Measurements from ENCODE around the gene AGPAT1. TPM values are rescaled to one million over a fixed set of nuclear protein-coding genes. Genes with fewer than 3 reads are reported as not detected.

AGPAT1 gene
- polyA plus RNA-seq, 1 experiment, result 158 TPM

DNA sequence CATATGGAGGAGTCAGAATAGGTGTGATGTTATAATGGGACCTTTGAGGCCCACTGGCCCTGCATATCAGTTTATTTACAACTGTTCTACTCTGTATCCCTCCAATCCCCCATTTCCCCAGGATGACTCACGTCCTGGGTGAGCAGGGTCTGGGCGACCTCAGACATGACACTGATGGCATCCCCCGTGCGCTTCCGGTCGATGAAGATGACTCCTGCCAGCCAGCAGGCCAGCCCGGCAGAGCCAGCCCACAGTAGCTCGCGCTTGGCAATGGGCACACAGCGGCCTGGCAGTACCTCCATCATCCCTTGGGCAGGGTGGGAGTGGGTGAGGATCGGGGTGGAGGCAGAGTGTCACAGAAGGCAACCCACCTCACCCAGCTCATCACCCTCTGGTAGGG lies 5.6 kb downstream of the AGPAT1 start:
- no peak overlapping the region for H3K4me3 ChIP-seq (ENCODE audit: low read depth, low read length)
- POLR2A ChIA-PET, result no interaction called here
- no peaks in the 10 kb centered on the region for H3K27me3 ChIP-seq (ENCODE audit: control insufficient read depth, insufficient read depth, low read length)
- peaks cover 33% of the 10 kb centered on the region for H3K36me3 ChIP-seq (ENCODE audit: control insufficient read depth, insufficient read depth, low read length)
- CTCF ChIA-PET, result no interaction called here
- DNase-seq (ENCODE audit: low read depth), result no peak
- TF ChIP-seq, protein P1, sequence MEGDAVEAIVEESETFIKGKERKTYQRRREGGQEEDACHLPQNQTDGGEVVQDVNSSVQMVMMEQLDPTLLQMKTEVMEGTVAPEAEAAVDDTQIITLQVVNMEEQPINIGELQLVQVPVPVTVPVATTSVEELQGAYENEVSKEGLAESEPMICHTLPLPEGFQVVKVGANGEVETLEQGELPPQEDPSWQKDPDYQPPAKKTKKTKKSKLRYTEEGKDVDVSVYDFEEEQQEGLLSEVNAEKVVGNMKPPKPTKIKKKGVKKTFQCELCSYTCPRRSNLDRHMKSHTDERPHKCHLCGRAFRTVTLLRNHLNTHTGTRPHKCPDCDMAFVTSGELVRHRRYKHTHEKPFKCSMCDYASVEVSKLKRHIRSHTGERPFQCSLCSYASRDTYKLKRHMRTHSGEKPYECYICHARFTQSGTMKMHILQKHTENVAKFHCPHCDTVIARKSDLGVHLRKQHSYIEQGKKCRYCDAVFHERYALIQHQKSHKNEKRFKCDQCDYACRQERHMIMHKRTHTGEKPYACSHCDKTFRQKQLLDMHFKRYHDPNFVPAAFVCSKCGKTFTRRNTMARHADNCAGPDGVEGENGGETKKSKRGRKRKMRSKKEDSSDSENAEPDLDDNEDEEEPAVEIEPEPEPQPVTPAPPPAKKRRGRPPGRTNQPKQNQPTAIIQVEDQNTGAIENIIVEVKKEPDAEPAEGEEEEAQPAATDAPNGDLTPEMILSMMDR (IDR thresholded peaks at IDR 0.05; ENCODE audit: insufficient read depth, low read depth, low read length), result no peak

DNA sequence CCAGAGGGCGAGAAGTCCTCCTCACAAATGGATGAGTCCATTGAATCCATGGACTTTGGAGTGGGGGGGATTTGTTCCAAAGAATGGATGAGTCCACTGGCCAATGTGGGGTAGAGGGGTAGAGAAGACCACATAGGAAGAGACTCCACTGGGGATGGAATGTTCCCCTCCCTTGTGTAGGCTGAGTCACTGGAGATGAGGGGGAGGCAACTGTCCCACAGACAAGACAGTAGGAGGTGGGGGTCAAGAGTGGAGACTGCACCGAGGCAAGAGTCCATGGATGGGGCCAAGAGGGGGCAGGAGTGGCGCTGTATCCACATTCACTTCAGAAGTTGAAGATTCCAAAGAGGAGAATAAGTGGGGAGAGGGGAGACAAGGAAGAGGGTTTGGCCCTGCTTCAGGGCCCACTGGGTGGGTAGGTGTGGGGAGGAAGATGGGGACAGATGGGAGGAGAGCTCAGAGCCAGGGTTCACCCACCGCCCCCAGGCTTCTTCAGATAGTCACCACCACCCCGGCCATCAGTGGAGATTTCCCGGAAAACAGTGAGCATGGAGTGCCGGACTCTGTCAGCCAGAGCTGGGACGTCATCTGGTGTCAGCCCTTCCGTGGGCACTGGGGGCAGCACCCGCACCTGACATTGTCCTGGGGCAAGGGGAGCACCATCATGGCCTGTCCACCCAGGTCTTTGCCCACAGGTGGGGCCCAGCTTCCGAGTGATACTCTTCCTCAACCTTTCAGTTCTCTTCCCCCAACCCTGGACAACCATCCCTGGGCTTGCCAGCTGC lies 6.9 kb downstream of the AGPAT1 start:
- TF ChIP-seq, protein P1 (IDR thresholded peaks at IDR 0.05; ENCODE audit: insufficient read depth, low read depth, low read length), result no peak
- ChIA-PET POLR2A (no interaction called here), CTCF (no interaction called here)
- DNase-seq (ENCODE audit: low read depth), result no peak
- no peak overlapping the region for H3K4me3 ChIP-seq (ENCODE audit: low read depth, low read length)
- peaks cover 33% of the 10 kb centered on the region for H3K36me3 ChIP-seq (ENCODE audit: control insufficient read depth, insufficient read depth, low read length)
- H3K27me3 ChIP-seq (ENCODE audit: control insufficient read depth, insufficient read depth, low read length), result no peaks in the 10 kb centered on the region

DNA sequence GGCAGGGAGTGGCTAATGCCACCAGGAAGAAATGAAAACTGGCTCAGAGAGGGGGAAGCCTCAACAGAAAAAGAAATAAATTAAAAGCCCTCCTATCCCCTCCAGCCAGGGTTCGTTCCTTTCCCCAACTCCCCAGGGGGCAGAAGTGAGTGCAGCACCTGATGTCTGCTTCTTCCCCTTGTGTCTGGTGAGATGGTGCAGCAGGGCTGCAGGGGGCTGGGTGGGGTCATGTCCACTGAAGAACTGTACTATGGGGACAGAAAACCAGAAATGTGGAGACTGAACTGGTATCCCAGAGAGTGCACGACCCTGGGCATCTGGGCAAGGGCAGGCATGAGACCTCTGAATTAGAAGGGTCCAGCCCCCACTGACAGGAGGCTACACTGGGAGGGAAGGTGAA lies 7.5 kb downstream of the AGPAT1 start:
- TF ChIP-seq, protein P1 (IDR thresholded peaks at IDR 0.05; ENCODE audit: insufficient read depth, low read depth, low read length), result no peak

DNA sequence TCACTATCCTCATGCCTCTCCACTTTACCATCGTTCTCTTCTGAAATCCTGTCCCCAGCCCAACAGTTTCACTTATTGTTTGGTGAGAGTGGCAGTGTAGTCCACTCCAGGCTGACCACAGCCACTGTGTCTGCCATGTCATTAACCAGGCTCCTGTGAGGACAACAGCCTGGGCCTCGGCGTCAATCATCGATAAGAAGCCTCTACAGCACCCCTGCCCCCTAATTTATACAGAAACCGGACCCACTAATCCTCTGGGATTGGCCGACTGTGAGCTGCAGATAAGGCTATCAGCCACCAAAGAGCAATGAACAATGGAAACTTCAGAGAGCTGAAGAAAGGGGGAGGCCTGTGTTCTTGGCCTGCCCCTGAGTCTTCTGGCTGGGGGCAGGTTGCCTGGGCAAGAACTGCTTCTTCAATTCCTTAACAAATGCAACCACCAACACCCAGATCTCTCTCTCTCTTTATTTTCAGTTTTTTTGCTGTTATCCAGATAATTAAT lies 8.1 kb downstream of the AGPAT1 start:
- DNase-seq (ENCODE audit: low read depth), result no peak
- no peaks in the 10 kb centered on the region for H3K27me3 ChIP-seq (ENCODE audit: control insufficient read depth, insufficient read depth, low read length)
- H3K4me3 ChIP-seq (ENCODE audit: low read depth, low read length), result no peak overlapping the region
- CTCF ChIA-PET, result interaction anchor here (1.5 kb wide), 1 partner anchor 54 kb away, joined by 3 read pairs; no protein-coding TSS in a partner anchor
- POLR2A ChIA-PET, result no interaction called here
- H3K36me3 ChIP-seq (ENCODE audit: control insufficient read depth, insufficient read depth, low read length), result peaks cover 35% of the 10 kb centered on the region
- TF ChIP-seq, protein P1 (IDR thresholded peaks at IDR 0.05; ENCODE audit: insufficient read depth, low read depth, low read length), result no peak

More for the DNA sequence above, 7.5 kb downstream of the AGPAT1 start:
- no peak for DNase-seq (ENCODE audit: low read depth)
- ChIA-PET POLR2A (no interaction called here), CTCF (no interaction called here)
- H3K36me3 ChIP-seq (ENCODE audit: control insufficient read depth, insufficient read depth, low read length), result peaks cover 33% of the 10 kb centered on the region
- H3K27me3 ChIP-seq (ENCODE audit: control insufficient read depth, insufficient read depth, low read length), result no peaks in the 10 kb centered on the region
- no peak overlapping the region for H3K4me3 ChIP-seq (ENCODE audit: low read depth, low read length)

DNA sequence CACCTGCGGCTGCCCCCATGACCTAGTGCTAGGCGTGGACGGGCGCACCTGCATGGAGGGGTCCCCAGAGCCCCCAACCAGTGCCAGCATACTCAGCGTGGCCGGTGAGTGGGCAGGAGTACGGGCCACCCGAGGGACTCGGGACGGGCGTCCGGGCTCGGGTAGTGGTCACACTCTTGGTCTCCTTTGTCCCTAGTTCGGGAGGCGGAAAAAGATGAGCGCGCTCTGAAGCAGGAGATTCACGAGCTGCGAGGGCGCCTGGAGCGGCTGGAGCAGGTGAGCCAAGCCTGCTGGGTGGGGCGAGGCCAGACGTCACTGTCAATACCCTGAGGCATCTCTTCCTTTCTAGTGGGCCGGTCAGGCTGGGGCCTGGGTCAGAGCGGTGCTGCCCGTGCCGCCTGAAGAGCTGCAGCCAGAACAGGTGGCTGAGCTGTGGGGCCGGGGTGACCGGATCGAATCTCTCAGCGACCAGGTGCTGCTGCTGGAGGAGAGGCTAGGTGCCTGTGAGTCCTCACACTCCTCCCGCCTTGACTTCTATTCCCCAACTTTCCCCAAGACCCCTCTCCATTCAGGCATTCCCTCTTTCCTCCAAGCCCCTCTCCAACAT lies 8.6 kb downstream of the AGPAT1 start:
- ChIA-PET POLR2A (no interaction called here), CTCF (interaction anchor here (1.5 kb wide), 1 partner anchor 53 kb away, joined by 3 read pairs; no protein-coding TSS in a partner anchor)
- H3K4me3 ChIP-seq (ENCODE audit: low read depth, low read length), result no peak overlapping the region
- TF ChIP-seq, protein P1 (IDR thresholded peaks at IDR 0.05; ENCODE audit: insufficient read depth, low read depth, low read length), result no peak
- peaks cover 35% of the 10 kb centered on the region for H3K36me3 ChIP-seq (ENCODE audit: control insufficient read depth, insufficient read depth, low read length)
- no peak for DNase-seq (ENCODE audit: low read depth)
- no peaks in the 10 kb centered on the region for H3K27me3 ChIP-seq (ENCODE audit: control insufficient read depth, insufficient read depth, low read length)

Data from BJ (cell line).